Right forelimb (tissue), 1 donor: ENCODE measurements around the gene XYLT1.
"Not testable (repeated sequence)": the region's sequence is repeated elsewhere in the genome, so short reads cannot be mapped to it uniquely, and the experiment has no call there.

Source experiments
- DNase-seq: peaks from one replicate; pipeline ENCODE4 v3.0.0-alpha.2; 2018

Gene XYLT1

DNA sequence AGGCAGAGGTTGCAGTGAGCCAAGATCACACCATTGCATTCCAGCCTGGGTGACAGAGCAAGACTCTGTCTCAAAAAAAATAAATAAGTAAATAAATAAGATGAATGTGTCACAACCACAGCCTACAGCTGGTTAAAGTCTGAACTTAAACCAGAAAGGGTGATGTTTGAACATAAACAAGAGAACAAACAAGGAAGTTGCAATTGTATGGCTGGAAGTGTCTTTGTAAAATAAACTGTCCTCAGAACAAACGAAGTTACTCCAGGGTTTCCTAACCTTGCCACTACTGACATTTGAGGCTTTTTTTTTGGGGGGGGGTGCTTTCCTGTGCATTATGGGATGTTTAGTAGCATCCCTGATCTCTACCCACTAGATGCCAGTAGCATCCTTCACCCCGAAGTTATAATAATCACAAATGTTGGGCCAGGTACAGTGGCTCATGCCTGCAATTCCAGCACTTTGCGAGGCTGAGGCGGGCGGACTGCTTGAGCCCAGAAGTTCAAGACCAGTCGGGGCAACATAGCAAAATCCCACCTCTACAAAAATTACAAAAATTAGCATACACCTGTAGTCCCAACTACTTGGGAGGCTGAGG lies 119.2 kb downstream of the XYLT1 start:
- no peak for DNase-seq

DNA sequence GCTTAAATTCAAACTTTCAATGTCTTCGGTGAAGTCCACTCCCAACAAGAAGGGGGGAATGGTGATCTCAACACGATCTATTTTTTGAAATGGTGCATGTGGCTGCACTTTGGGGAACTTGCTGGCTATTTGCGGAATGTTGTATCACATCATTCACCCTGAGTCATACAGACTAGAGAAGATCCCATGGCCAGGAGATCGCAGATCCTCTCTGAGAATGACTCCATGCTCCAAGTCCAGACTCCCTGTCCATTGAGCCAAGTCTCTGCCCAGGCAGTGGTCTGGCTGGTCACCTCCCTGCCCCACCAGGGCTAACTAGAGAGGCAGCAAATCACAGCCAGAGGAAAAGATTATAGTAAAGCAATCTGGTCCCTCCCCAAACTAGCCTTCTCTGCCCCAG lies 120.6 kb downstream of the XYLT1 start:
- no peak for DNase-seq

DNA sequence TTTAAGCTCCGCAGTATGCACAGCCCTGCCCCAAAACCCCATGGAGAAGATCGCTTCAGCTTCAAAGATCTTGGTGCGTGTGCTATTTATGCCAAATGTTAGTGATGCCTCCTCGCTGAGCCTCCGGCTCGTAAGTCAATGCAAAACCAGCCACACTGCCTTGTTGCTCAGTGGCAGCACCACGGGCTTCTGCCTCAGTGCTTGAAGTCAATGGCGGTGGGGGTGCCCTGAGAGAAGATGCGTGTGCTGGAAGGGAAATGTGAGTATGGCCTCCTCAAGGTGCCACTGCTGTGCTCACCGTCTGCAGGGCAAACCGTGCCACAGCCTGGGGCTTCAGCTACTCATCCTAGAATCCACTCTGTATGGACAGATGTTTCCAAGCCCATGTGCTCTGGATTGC lies 121.9 kb downstream of the XYLT1 start:
- DNase-seq = no peak

DNA sequence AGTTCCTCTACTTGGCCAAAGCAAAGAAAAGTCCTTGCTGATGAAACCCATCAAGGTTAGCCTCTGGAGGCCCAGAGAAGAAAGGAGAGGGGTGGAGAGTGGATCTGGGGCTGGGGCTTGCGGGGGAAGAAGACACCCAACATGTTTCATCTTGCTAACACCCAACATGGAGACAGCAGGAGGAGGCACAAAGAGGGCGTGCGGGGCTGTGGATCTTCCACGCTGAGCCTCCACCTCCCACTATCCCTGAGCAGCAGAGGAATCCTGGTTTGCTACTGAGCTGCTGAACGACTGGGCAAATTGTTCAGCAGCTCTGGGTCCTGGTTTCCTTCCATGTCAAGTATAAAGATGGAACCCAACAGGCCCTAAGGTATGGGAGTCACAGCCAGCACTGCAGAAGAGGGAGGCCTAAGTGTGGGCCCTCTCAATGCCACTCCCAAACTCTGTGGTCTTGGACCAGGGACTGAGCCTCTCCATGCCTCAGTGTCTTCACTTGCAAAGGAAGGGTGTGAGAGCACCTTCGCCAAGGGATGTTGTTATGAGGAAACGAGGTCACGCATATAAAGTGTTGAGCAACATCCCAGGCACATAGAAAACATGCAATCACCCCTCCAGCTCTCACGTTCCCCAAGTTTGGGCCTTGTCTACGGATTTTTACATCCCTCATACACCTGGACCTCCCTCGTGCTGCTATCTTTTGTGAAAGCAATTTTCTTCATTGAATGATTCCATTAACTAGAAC lies 122.5 kb downstream of the XYLT1 start:
- DNase-seq = no peak

DNA sequence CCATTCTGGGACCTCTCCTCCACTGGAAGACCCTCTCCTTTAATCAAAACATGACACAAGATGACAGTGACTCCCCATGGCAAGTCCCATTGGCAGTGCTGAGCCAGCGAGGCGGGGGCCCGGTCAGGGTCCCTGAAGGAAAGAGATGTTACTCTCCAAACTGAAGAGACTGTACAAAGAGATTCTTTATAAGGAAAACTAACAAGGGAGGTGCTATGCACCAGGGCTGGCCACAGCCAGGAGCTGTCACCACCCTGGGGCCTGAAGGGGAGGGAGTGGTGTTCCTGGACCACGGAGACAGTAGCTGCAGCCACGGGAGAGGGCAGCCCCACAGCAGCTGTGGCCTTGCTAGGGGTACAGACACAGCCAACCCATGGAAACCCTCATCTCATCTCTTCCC lies 123.1 kb downstream of the XYLT1 start:
- DNase-seq = no peak

DNA sequence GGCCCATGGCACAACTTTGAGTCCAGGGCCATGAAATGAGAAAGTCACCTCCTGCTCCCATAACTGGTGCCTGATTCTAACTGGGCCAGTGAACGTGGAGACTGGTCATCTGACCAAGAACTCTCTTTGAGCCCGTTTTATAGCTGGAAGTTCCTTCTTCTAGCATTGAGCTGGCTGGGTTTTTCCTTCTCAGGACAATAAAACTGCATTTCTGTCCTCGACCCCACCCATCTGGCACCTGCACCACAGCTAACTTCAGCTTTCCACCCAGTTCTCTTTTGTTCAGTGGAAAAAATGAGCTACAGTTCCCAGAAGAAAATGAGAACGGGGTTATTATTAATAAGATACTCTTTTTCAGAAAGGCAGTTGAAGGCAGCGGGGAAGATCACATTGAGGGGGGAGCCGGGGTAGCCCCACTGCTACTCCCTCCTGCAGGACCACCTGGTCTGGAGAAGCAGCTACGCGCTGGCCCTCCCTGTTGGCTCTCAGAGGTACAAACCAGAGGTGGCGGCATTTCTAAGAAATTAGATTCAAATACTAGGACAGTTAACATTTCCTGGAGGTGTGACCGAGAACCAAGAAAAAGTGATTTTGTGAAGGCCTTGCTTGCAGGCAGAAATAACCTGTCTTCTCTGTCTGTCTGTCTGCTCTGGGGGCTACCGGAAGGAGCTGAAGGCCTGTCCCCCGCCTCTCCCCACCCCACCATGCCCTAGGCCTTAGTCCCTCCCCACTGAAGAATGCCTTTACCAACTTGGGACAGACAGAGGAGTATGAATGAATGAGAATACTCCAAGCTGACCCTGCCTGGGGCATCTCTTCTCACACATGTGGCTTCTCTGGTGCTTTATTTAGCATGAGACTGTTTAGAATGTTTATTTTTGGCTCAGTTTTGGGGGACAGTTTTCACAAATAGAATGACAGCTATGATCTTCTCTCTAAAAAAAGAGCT lies 123.9 kb downstream of the XYLT1 start:
- peak; percentile 76 for DNase-seq

DNA sequence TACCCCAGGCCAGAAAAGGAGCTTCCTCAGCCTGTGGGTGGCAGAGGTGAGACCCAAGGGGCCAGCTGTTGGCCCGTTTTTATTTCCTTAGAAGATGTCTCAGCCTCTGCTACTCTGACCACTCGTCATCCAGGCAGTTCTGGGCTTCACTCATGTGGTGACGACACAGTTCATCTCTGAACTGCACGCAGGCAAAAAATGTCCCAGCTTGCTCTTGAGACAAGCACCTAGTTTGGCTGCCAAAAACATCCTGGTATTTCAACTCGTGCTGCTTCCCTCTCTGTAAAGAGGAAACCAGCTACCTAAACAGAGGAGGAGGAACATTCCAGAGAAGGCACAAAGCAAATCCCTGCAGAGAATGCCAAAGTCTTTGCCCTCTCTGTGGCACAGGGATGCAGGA lies 125.7 kb downstream of the XYLT1 start:
- no peak for DNase-seq

DNA sequence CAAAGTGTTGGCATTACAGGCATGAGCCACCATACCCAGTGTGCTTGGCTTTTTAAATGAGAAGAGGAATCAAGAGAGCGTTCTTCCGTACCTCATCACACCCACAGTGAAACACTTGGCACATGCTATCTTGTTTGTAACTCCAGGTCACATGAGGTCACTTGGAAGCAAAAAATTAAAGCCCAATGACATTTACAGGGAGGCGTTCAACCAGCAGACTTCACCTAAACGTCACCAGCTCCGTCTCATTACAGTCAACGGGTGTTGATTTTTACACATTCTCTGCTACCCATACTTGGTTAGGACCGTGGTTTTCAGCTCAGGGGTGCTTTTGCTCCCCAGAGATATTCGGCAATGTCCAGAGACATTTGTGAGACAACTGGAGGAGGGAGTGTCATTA lies 127.0 kb downstream of the XYLT1 start:
- no peak for DNase-seq

DNA sequence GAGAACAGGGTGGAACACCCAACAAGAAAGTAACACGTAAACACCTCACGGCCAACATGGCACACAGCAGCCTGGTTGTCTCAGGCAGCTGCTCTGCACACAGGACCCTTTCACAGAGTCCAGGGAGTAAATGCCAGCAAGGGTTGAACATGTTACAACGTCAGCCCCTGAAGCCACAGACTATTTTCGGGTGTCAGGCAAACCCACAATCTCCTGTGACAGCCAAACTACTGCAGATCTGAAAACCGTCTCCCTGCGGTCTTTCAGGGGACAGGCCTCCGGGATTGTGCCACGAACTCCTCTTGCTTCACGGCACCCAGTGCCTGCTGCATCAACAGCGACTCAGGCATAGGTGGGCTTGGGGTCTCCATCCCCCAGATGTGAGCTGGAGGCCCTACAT lies 127.7 kb downstream of the XYLT1 start:
- peak; percentile 63 for DNase-seq

DNA sequence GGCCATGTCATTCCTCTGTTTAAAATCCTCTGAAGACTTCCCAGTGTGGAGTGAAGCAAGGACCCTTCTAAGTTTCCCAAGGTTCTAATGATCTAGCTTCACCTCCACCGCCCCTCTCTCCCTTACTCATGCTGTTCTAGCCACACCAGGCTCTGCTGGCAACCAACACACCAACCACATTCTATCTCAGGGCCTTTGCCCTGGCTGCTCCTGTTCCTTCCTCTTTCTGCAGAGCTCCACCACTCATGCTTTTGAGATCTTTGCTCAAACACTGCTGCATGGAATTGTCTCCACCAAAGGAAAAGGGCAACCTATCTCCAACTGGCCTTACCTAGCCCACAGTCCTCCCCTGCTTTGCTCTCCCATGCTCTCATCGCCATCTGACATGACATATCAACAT lies 128.7 kb downstream of the XYLT1 start:
- DNase-seq = no peak

DNA sequence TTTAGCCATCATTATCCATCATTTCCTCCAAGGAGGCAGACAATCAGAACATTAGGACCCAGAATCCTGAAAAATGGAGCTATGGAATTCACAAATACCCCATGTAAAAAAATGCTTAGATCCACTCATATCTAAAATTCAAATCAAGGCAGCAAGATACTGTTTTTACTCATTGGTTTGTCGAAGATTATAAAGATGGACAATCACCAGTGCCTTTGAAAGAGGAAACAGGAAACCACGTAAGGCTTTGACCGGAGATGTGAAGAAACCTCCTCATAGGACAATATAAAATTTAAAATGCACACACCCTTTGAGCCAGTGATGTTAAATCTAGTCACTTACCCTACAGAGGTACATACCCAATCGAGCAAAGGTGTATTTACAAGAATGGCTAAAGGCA lies 130.0 kb downstream of the XYLT1 start:
- no peak for DNase-seq

DNA sequence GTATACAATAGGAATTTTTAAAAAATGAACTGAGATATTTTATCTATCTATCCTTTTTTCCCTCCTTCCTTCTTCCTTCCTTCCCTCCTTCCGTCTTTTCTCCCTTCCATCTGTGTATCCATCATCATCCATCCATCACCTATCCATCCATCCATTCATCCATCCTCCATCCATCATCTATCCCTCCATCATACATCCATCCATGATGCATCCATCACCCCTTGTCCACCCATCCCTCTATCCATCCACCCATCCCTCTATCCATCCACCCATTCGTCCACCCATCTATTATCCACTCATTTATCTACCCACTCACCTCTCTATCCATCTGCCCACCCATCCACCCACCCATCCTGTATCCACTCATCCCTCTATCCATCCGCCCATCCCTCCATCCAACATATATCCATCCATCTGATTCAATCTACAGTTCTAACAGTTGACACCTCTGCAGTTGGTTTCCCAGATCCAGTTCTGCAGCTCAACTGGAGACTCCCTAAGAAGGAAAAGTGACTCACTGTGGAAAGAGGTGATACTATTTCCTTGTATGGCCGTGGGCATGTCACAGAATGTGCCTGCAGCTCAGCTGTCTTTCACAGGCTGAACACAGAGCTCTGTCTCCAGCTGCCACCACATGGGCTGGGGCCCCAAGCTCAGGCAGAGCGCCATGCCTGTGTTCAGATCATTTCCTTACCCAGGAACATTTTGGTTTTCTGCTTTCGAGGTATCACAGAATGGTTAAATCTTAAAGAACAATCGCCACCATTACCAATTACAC lies 130.8 kb downstream of the XYLT1 start:
- DNase-seq = no peak

DNA sequence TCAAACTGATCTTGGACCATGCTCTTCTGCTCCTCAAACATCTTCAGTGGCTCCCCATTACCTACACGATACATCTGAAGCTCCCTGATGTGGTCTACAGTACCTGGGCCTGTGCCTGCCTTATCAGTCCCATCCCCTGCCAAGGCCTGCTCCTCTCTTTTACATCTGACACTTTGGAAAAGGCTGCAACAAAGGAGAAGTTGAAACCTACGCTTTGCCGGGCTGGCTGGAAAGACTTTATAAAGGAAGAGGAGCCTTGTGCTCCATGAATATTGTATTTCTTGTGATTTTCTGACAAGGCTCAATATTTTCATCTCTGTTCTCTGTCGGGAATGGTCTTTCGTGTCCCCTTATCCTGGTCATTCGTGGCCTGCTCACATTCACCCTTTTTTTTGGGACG lies 132.5 kb downstream of the XYLT1 start:
- DNase-seq = no peak

DNA sequence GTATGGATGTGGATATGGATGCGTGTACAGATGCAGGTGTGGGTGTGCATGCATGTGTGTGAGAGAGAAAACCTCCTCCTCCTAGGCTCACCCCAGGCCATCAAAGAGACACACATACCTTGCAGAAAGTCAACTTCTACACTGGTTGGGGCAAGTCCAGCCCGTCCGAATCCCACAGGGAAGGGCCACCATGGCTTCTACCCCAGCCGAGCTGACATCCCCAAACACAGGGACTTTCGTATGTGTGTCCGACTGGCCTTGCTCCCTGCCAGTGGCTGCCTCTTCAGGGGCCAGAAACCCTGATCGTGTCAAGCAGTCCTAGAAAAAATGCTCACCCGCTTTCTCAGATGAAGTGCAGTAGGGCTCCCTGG lies 134.2 kb downstream of the XYLT1 start:
- no peak for DNase-seq

DNA sequence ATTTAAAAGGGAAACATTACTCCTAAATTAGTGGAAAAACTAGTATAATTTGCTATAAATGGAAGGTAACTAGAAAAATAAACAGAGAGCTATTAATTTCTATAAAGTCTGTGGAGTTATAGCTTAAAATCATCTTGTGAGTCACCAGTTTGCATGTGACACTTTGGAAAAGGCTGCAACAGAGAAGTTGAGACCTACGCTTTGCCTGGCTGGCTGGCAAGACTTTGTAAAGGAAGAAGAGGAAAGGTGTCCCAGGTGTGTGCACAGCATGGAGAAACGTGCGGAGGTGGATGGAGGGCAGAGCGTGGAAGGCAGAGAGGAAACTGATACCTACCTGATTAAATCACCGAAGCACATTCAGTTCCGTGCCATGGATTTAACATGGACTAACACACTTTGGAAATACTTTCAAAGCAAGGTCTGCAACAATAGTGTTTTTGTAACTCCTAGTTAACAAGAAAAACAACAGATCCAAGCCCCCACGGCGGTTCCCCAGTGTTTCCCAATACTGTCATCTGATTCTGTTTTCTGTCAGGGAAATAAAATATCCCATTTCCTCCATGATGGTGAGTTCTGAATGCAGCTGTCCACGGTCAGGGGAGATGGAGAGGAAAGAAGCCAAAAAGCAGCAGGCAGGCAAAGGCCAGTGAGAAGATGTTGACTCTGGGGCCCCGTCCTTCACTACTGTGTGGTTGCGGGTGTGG lies 134.8 kb downstream of the XYLT1 start:
- no peak for DNase-seq

DNA sequence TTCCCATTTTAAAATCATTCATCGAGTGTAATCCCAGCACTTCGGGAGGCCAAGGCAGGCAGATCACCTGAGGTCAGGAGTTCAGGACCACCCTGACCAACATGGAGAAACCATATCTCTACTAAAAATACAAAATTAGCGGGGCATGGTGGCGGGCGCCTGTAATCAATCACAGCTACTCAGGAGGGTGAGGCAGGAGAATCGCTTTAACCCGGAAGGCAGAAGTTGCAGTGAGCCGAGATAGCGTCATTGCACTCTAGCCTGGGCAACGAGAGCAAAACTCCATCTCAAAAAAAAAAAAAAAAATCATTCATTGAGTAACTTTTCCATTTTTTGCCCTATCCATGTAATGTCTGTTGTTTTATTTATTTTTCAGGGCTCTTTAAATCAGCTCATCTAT lies 135.4 kb downstream of the XYLT1 start:
- not testable (repeated sequence) for DNase-seq

DNA sequence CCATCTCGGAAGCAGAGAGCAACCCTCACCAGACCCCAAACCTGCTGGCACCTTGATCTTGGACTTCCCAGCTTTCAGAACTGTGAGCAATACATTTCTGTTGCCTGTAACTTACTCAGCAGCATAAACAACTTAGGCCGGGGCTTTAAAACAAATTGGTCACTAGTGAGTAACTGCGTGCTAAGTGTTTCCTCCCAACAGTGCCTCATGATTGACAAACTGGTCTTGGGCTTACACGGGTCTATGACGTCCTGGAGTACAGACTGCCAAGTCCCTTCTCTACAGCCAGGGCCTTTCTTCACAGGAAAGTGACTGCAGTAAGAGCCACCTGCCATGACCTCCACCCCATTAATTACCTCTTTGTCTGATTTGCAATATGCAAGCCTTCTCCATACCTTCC lies 136.7 kb downstream of the XYLT1 start:
- no peak for DNase-seq

DNA sequence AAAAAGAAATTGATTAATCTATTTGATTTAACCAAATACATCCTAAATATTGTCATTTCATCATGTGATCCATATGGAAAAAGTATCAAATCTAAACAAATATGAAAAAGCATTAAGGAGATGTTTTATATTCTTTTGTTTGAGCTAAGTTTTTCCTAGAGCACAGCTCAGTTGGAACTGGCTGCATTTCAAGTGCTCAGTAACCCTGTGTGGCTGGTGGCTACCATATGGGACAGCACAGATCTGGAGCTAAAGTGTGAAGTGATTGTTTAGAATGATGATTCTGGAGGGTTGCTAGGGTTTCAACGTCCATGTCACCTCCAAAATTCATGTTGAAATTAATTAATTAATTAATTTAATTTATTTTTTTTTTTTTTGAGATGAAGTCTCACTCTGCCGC lies 137.5 kb downstream of the XYLT1 start:
- DNase-seq = no peak

DNA sequence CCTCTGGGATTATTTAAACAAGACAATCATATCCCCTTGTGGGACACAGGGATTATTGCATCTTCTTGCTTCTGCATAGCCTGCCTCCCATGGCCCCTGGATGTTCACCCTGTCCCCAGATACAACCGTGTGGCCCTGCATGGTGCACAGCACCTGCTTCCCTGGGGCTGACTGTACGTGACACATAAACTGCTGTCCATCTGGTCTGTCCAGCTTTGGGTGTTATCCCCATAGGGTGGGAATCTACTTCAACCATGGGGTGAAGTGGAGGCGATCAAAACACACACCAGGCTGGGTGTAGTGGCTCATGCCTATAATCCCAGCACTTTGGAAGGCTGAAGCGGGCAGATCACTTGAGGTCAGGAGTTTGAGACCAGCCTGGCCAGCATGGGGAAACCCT lies 138.8 kb downstream of the XYLT1 start:
- DNase-seq = no peak

DNA sequence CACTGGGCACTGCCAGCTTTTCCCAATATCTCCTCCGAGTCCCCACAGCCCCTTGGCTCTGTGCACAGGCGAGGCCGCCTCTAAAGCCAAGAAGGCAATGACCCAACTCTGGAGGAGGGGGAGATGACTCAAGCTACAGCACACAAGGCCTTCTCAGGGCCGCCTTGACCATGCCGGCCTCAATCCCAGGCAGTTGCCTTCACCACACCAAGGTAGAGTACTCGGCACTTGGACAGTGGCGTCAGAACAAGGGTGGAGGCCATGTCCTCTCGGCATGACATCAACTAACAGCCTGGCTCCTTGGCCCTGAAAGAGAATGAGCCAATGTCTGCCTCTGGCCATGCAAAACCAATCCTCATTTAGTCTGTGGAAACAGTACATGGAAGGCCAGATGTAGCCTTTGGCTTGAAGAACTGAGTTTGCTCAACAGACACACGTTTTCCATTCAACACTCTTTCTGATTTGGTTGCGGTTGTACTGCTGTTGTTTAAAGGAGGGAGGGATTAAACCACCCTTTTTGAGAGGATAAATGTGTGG lies 139.6 kb downstream of the XYLT1 start:
- peak; percentile 73 for DNase-seq

DNA sequence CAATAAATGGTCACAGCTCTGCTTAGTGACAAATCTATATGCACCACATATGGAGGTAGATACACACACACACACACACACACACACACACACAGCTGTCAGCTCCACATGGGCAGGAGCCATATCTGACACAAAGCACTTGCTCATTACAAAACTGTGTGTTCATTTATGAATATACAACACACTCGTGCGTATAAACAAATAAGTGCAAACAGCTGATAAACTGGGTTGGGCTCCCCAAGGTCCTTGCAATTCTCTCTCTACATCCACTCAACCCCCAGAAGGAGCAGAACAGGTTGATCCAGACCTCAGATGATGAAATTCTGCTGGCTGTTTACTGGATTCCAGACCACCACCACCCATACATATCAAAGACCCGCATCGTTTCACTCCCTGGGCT lies 140.7 kb downstream of the XYLT1 start:
- DNase-seq = no peak

DNA sequence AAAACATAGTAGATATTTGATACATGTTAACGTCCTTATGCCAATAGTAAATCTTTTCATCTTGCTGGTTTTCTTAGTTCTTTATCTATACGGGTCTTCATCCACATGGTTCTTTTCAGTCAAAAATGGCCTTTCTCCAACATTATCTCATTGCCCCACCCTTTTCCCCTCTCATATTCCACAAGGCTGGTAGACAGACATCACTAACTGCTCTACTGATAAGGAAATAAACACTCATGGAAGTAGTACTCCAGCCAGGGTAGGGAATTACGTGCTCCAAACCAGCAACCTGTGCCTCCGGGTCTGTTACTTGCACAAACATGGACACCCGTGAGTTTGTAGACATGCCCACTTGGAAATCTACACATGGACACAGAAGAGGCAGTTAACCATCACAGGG lies 141.4 kb downstream of the XYLT1 start:
- no peak for DNase-seq
